GM19372 (cell line): ENCODE results near the gene CHST15.

Source experiments
- ATAC-seq: cut with Tn5 transposase; IDR thresholded peaks from one replicate; pipeline ENCODE4 v1.9.1; 2021; ENCODE audit warnings: mild to moderate bottlenecking, low read depth, moderate library complexity; ENCODE audit not compliant: unreplicated experiment

CHST15 gene

GRCh38 chr10:124067825-124068400, 25.5 kb downstream of the CHST15 start:
- ATAC-seq = no peak

DNA sequence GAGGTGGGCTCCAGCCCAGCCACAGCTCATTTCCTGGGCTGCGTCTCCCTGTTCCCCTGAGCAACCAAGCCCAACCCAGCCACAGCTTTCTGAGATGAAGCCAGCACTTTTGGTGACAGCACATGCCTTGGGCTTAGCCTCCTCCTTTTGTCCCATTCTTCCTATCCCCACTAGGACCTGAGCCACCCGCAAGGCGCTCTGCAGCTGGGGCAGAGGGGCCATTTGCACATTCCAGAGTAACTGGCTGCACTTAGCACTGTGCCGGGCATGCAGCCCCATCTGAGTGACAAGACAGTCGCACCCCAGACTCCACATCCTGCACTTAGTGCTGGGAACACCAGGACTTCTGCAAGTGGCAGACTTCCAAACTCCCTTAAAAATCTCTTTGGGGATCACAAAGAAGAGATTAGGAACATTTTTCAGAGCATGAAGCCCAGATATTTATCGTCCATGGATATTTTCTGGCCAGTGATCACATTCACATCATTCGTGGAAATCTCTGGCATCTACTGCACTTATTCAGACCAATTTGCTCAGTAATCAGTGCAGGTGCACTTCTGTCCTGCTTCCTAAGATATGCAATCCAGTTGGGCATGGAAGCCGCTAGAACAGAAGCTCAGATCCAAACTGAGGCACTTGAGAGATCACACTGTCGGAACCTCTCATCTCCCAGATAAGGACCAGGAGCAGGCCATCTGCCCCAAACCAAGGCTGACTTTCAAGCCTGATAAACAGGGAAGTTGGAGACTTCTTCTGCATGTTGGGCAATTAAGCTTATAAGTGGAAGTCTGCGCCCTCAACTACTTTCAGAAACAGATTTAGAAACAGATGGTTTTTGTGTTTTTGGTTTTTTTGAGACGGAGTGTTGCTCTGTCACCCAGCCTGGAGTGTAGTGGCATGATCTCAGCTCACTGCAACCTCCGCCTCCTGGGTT, 26.4 kb downstream of the CHST15 start:
- no peak for ATAC-seq

DNA sequence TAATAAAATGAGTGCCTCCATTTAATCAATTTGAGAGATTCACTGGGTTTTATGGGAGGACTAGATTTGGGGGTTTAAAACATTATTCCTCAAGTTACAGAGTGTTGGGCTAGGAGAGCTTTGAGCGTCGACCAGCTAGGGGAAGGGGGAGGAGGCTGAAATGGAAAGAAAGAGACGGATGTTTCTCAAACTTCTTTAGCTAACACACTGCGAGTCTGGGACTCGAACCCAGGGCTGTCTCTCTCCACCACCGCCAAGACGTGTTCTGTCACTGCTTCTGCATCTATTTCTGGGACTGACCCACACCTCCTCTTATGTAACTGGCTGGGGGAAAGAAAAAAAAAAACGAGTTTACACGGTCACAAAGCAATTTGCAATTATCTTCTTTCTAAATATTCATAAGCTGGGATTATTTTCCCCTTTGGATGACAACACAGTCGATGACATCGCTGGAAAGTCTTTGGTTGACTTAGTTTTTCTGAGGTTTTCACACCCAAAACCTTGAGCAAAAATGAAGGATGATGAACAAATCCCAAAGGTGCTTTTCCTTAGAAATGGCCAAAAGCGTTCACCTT, 27.2 kb downstream of the CHST15 start:
- ATAC-seq = no peak

DNA sequence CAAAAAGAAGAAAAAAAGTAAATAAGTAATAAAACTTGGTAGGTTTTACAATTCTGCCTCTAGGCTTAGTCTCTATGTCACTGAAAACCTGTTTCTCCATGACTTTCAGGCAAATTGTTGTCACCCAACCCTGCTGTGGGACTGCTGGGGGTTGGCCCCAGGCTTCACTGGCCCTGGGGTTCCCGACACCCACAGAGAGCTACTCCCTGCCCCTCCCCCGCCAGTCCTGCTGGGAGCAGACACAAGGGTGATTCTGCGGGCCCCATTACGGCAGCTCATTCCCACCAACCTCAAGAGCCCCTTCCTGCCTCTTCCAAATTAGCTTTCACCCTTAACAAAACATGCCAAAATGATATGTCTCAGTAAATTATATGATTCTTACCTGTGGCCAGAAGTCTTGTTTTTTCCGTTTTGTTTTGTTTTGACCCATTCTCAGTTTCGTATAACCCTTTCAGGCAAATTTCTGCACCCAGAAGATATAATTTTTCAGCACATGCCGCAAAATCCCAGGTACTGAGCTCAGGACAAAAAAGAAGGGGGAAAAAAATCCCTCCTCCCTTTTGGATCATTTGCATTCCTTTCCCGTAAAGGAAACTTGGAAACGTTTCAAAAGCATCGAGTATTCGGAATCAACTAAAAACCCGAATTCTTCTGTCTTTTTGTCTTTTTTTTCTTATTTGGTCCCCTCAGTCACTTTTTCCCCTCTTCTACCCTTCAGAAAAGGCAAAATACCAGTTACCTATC, 27.8 kb downstream of the CHST15 start:
- no peak for ATAC-seq

DNA sequence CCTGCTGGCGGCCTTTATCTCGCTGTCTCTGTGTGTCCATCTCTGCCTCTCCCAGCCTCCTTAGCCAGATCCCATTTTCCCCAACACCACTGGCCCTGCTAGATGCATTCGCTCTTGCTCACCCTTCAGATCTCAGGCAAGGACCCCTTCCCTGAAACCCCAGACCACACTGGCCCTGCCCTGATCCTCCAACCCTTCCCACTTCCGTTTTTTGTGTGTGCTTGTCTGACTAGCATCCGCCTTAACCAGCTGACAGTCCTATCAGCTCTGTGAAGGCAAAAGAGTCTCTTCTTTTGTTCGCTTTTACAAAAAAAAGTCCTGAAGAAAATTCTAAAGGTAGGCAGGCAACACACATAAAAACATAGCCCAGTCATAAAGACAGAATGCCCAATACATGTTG, 28.7 kb downstream of the CHST15 start:
- ATAC-seq = no peak

DNA sequence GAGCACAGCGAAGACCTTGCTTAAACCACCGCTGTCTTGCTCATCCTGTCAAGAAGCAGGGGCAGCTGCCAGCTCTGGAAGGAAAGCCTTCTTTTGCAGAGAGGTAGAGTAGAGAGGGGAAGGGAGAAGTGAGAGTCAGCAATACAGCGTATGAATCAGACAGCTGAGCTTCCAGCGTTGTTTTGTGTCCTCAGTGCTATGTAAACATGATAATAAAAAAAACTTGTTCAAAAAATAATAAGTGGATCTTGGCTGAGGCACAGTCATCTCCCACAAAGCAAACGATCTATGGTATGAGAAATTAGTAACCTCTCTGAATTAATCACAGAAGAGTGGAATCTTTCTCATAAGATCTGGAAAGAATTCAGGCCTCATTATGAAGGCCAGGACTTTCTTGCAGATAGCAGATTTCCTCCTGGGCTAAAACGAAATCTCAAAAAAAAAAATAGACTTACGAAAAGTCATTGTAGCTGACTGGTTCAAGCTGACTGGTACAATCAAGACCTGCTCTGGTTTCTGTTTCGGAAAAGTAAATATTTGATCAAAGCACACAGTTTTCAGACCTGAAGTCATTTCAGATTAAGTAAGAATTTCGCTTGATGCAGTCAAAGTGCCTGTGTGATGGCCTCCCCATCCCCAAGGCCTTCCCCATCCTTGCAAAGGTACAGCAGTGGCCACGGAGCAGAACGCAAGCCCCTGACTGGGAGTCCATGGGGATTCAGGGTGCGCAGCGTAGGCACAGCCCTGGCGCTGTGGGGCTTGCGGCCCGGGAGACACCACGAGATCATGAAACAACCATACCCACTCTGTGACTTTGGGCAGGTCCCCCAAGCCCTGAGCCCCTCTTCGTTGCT, 29.4 kb downstream of the CHST15 start:
- no peak for ATAC-seq

DNA sequence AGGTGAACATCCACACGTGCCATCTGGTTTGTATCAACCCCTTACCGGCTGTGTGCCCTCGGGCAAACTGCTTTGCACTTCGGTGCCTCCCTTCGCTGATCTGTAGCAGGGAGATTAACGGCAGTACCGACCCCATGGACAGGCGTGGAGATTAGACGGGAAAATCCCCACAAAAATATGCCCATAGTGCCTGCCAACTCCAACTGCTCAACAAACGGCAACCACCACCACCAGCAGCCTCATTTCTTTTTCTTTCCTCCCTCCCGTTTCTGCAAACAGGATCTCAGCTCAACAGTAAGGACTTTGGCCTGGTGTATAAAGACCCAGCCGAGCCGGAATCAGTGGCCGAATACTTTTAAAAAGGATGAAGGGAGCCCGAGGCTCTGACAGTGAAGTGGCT, 31.0 kb downstream of the CHST15 start:
- no peak for ATAC-seq

DNA sequence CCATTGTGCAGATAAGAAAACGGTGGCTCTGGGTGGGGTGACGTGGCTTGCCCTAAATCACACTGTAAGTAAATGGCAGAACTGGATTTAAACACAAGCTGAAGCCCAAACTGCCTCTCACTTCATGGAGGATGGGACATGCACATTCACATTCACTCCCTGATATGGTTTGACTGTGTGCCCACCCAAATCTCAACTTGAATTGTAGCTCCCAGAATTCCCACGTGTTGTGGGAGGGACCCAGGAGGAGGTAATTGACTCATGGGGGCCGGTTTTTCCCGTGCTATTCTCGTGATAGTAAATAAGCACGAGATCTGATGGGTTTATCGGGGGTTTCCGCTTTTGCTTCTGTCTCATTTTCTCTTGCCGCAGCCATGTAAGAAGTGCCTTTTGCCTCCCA, 32.4 kb downstream of the CHST15 start:
- ATAC-seq = no peak

- ATAC-seq = no peak
Observed at GRCh38 chr10:124060148-124060720, 33.2 kb downstream of the CHST15 start.

- no peak for ATAC-seq
Observed at GRCh38 chr10:124059551-124059950, 33.8 kb downstream of the CHST15 start.

DNA sequence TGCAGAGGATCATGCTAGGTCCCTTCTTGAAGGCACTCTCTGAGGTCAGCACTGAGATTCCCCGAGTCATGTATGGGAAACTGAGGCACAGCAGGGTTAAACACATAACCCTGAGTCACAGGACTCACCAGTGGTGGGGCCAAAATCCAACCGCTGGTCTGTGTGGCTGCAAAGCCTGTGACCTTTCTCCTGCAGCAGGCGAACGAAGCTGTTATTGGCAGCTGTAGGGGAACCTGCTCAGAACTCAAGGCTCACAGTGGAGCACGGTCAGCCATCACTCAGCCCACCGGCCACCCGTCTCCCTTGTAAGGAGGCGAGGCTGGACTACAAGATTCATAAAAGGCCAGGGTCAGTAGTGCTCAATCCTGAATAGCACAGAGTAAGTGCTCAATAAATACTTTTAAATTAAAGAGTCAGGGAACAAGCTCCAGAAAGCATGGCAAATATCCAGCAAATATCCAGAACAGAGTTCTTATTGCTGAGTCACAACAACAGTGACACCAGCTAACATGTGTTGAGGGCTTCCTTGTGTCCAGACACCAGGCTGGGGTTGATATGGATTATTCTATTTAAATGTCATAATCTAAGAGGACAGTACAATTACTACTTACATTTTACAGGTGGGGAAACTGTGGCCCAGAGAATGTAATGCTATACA, 34.9 kb downstream of the CHST15 start:
- ATAC-seq = no peak

GRCh38 chr10:124057601-124058000, 35.8 kb downstream of the CHST15 start:
- no peak for ATAC-seq

- ATAC-seq = no peak
Observed at GRCh38 chr10:124056337-124056980, 36.9 kb downstream of the CHST15 start.

DNA sequence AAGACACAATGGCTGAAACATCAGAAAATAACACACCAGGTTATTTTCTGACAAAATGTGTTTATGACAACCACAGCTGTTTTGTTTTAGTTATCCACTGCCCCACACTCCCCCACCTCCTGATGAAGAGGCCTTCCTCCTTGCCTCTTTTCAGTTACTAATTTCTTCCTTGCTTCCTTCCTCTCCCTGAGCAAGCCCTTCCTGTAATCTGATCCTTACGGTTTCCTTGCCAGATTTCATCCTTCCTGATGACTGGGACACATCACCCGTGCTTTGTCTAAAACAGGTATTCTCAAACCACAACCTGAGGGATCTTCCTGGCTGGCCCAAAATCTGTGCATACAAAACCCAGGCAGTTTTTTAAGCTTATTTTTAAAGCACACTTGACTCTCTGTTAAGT, 39.4 kb downstream of the CHST15 start:
- ATAC-seq = no peak

- no peak for ATAC-seq
Observed at GRCh38 chr10:124052561-124052960, 40.8 kb downstream of the CHST15 start.

- ATAC-seq = no peak
Observed at GRCh38 chr10:124050021-124051015, 43.1 kb downstream of the CHST15 start.

GRCh38 chr10:124049484-124049883, 43.9 kb downstream of the CHST15 start:
- ATAC-seq = no peak
